HG03039 (cell line): ENCODE results near the gene PTPRJ.
A peak's percentile ranks its signal among the peaks of the same experiment; 100 is the strongest.

Experiments
- ATAC-seq: cut with Tn5 transposase; IDR thresholded peaks from one replicate; pipeline ENCODE4 v1.9.1; 2021; ENCODE audit warnings: mild to moderate bottlenecking, moderate library complexity; ENCODE audit not compliant: unreplicated experiment

PTPRJ gene

GRCh38 chr11:47994417-47994816 lies 14.1 kb downstream of the PTPRJ start:
- ATAC-seq, result no peak

DNA sequence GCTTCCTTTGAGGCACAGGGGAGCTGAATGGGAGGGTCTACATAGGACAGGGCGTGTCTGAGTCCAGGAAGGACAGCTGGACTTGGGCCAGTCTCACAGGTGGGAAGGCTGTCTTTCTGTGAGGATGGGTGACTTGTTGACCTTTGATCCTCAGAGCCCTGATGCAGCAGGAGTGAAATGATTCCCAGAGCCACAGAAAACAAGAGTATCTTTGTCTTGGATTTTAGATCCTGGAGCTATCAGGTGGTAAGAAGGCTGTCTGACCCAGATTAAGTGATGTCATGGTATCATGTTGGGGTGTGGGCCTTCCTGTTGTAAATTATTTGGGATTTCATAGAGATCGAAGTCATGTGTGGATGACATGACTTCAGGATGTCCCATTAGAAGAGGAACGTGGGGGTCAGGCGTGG lies 15.0 kb downstream of the PTPRJ start:
- ATAC-seq, result no peak

DNA sequence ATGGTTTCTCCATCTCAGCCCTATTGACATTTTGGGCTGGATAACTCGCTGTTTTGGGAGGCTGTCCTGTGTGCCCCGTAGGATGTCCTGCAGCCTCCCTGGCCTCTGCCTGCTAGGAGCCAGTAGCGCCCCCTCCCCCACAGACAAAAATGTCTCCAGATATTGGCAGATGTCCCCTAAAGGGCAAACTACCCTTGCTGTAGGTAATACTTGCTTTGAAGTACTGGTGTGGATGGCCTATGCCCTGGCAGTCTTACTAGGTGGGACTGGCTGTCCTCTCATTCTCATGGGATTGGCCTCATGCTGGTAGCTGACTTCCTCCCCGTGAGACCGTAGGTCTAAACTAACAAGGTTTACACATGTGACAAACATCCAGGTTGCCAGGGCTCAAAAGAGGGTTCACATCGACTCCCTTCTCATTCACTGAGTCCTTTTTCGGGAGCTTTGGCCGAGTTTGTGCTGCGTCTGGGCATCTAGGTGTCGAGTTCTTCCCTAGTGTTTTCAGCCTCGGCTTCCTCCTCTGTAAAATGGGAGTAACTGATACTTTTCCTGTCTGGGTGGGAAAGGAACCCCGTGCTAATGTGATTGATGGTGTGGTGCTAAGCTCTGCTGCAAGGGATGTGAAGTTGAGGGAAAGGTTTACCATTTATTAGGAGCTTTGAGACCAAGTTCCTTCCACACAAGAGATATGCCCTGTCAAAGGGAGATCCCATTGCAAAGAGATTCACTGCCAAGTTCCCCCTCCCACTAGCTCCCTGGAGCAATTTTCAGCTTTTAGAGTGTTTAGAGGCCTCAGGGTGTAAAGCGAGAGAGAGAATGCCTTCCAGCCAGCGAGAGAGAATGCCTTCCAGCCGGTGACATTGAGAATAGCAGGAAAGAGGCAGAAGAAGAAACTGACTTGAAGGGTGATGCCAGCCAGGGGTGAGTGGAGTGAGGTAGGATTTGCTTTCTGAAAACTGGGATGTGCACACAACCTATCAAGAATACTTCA lies 17.0 kb downstream of the PTPRJ start:
- ATAC-seq, result no peak

- ATAC-seq, result no peak
Observed at GRCh38 chr11:47998345-47998732, 18.0 kb downstream of the PTPRJ start.

DNA sequence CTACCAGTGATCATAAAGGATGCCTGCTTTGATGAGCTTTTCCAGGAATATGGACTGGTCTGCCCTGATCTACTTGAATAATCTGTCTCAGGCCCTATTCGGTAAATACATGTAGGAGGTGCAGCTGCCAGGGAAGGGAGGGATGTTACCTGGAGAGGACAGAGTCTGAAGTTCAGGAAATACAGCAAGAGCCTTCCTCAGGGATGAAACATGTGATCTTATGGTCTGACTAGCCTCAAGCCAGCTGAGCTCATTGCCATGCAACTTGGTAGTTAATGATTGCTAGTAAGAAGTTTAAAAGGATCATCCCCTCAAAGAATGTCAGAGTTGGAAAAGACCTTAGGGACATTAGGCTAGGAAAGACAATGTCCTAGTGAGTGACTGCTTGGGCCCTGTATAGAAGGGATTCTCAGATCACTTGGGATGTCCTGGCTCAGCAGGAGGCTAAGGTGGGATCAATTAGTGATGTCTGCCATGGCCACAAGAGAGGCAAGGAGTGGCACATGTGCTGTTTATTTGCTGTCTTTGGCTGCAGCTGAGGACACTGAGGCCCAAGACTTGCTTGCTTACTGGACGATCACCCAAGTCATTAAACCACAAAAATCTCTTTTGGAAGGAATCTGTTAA lies 18.5 kb downstream of the PTPRJ start:
- ATAC-seq, result no peak

GRCh38 chr11:48000432-48000831 lies 20.1 kb downstream of the PTPRJ start:
- ATAC-seq, result no peak

DNA sequence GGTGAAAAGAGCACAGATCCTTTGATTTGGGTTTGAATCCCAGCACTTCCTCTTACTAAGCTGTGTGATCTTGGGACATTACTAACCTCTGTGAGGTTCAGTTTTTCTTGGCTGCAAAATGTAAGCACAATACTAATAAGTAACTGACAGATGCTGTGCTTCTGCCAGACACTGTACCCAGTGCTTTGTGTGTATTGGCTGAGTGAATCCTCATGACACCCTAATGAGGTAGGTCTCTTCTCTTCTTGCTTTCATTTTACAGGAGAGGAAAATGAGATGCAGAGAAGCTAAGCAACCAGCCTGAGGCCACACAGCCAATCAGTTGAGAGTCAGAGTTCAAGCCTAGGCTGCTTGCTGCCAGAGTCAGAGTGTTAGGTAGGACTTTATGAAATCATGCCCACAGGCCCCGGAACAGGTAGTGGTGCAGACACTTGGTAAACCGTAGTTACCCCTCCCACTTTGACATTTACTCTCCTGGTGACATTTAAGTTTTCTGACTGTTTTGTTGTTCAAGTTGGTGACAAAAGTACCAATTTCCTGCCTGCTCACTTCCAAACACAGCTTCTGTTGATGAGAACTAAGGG lies 21.2 kb downstream of the PTPRJ start:
- ATAC-seq, result peak; percentile 69

DNA sequence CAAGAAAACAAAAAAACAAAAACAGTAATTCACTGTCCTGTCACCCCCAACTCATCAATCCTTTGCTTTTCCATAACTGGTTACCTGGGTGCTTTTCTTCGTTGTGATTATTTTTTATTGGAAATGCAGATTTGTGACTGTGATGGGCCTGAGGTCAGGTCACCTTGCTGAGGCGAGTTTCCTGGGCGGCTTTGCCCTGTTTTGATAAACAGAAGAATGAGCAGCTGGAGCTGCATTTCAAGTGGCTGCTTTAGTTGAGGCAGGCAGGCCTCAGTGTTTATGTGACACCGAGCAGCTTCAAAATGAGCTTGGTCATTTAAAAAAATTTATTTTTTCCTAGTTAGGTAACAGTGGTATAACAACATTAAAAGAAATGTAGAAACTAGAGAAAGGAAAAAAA lies 22.2 kb downstream of the PTPRJ start:
- ATAC-seq, result no peak

DNA sequence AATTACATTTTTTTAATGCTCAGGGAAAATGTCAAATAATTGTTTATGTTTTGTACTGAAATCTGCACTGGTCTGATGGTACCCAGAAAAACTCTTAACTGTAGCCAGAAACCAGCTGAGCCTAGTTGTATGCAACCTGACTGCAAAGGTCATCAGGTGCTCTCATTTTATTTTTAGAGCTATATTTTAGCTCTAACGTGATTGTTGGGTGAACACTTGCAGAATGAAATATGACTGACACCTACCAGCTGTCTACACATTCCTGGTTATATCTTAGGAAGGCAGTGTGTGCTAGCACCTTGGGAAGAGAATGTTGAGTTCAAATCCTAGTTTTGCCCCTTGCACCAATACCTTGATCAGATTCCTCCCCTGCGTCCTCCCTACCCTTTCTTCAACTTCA lies 23.6 kb downstream of the PTPRJ start:
- ATAC-seq, result no peak

DNA sequence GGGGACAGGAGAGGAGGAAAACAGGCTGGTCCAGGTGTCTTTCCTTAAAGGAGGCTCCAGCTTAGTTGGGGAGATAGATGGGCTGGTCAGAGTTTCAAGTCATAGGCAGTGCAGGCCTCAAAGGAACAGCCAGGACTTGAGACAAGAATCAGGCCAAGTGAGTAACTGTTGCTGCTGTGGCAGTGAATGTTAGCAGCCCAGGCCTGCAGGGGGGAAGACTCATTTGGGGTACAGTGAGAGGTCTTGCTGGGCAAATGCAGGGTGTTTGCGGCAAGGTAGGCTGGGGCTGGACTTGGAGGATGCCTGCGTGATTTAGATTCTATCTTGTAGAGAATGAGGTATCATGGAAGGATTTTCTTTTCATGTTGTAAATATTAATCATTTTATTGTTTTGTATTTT lies 24.1 kb downstream of the PTPRJ start:
- ATAC-seq, result no peak

DNA sequence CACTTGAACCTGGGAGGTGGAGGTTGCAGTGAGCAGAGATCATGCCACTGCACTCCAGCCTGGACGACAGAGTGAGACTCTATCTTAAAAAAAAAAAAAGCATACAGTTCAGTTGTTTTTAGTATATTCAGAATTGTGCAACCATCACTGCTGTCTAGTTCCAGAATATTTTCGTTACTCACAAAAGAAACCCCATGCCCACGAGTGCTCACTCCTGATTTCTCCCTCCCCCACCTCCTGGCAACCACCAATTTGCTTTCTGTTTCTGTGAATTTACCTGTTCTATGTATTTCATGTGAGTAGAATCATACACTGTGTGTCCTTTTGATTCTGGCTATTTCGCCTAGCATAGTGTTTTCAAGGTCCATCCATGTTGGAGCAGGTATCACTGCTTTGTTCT lies 24.8 kb downstream of the PTPRJ start:
- no peak for ATAC-seq

DNA sequence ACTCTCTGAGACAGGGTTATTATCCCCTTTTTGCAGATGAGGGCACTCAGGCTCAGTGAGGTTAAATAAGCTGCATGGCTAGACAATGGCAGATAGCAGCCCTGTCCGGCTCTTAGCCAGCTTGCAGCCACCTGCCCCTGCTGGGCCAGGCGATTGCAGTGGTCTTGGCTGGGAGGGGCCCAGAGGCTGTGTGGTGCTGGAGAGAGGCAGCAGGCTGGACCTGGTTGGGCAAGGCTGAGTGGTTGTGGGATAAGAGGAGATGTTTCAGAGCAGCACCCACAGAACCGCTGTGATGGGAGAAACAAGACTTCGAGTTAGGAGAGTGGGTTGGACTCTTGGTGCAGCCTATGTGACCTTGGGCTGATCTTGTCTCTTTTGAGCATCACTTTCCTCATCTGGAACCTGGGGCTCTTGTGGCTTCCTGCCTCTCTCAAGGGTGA lies 25.5 kb downstream of the PTPRJ start:
- ATAC-seq, result no peak

DNA sequence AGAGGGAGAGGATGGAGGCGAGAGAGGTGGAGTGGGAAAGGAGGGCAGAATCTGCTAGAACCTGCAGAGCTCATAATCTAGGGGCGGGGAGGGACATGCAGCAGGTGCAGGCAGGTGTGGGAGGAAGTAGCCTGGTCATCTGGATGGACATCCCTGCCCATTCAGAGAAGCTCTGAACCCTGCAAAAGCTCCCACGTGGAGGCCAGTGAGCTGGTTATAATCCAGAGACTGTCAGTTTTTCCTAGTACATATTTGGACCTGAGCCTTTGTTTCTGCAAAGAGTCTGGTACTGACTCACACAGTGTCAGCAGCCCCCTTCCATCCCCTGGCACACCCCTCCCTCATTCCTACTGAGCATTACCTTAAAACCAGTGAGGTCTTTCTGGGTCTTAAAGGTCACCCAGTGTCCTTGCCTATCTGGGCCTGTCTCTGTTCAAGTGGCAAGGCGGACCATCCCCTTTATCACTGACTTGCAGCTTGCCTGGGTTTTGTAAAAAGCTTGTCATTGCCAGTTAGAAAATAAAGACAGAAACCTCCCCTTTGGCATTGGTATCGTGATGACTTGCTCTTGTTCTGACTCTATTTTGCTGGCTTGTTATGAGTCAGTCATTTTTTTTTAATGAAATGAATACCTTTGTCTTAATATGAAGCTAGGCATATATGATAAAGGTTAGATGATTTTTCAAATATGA lies 26.1 kb downstream of the PTPRJ start:
- ATAC-seq, result peak; percentile 57

DNA sequence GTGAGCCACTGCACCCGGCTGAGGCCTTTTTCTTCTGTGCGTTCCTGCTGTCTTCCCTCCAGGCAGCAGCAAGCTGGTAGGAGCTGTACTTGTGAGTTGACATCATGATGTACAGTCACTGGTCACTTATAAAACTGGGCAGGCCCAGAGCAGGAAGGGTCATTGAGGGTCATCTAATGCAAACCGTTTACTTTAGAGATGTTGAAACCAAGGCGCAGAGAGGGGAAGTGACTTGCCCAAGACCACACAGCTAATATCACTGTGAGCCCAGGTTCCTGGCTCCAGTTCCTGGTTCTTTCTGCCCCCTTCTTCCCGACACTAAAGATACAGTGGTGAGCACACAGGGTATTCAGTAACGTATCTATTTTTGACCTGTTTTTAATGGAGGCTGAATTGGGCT lies 27.3 kb downstream of the PTPRJ start:
- ATAC-seq, result no peak

GRCh38 chr11:48008951-48009270 lies 28.6 kb downstream of the PTPRJ start:
- ATAC-seq, result peak; percentile 60

DNA sequence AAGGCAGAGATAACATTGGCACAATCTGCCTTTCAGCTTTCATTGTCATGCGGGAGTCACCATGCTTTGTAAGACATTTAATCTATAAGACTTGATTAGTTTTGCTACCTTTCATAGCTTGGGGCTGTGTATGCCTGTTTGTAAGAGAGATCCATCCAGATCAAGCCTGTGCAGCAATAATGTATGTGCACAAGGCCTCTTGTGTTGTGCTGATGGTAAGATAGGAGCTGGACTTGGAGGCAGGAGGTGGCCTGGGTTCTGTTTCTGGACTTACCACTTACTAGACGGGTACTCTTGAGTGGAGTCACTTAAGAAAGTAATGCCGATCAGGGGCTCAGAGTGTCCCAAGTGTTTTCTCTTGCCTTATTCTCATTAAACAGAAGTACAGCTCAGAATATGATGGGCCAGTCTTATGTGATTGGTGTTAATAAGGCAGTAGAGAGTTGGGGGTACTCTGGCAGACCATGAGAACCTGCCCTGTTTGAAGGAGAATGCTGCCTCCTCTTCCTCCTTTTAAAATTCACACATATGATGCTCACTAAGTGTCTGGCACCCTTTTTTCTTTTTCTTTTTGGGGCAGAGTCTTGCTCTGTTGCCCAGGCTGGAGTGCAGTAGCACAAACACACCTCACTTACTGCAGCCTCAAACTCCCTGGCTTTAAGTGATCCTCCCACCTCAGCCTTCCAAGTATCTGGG lies 30.9 kb downstream of the PTPRJ start:
- ATAC-seq, result no peak

- no peak for ATAC-seq
Observed at GRCh38 chr11:48011798-48012391, 31.5 kb downstream of the PTPRJ start.

- peak; percentile 41 for ATAC-seq
Observed at GRCh38 chr11:48013269-48013901, 33.0 kb downstream of the PTPRJ start.

DNA sequence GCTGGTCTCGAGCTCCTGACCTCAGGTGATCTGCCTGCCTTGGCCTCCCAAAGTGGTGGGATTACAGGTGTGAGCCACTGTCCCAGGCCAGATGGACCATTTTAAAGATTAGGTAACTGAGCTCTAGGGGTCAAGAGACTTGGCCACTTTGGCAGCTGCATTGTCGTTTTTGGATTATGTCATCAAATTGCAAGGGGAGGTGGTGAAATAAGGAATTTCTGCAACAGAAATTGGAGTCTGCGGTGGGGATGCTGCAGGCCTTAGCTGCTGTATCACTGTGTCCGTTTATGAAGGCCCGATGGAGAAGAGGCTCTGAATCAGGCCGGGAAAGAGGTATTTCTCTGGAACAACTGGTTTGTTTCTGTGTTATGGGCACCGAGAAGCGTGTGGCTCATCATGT lies 34.6 kb downstream of the PTPRJ start:
- ATAC-seq, result no peak
